ENCODE data around the gene SHISA7.
"Not testable (repeated sequence)": the region's sequence is repeated elsewhere in the genome, so short reads cannot be mapped to it uniquely, and the experiment has no call there.

The SHISA7 gene

GRCh38 chr19:55431183-55431582, 11.9 kb downstream of the SHISA7 start:
- TF ChIP-seq TAF1 (IDR thresholded peaks at IDR 0.05; ENCODE audit: low read depth, low read length): no peak
- FAIRE-seq (no peak), DNase-seq (ENCODE audit: insufficient read length, low spot score) (no peak)

GRCh38 chr19:55426042-55426441, 17.1 kb downstream of the SHISA7 start:
- DNase-seq (ENCODE audit: insufficient read length, low spot score): no peak
- FAIRE-seq: no peak

GRCh38 chr19:55424518-55424917, 18.6 kb downstream of the SHISA7 start:
- DNase-seq (ENCODE audit: insufficient read length, low spot score): no peak
- no peak for TF ChIP-seq POLR2A (IDR thresholded peaks at IDR 0.05; ENCODE audit: low read depth, low read length)
- TF ChIP-seq PAX5 (IDR thresholded peaks at IDR 0.05; ENCODE audit: insufficient read depth, low read length, severe bottlenecking): no peak
- TF ChIP-seq TAF1 (IDR thresholded peaks at IDR 0.05; ENCODE audit: low read depth, low read length): no peak
- no peak for TF ChIP-seq SPI1 (IDR thresholded peaks at IDR 0.05; ENCODE audit: low read depth, low read length)
- TF ChIP-seq POU2F2 (IDR thresholded peaks at IDR 0.05; ENCODE audit: low read depth, low read length): no peak
- no peak for TF ChIP-seq POLR2AphosphoS5 (IDR thresholded peaks at IDR 0.05; ENCODE audit: low read depth, low read length)

More at GRCh38 chr19:55426042-55426441, 17.1 kb downstream of the SHISA7 start:
- TF ChIP-seq POLR2AphosphoS5 (IDR thresholded peaks at IDR 0.05; ENCODE audit: low read depth, low read length) (no peak), POU2F2 (IDR thresholded peaks at IDR 0.05; ENCODE audit: low read depth, low read length) (no peak), SPI1 (IDR thresholded peaks at IDR 0.05; ENCODE audit: low read depth, low read length) (no peak), TAF1 (IDR thresholded peaks at IDR 0.05; ENCODE audit: low read depth, low read length) (no peak), POLR2A (IDR thresholded peaks at IDR 0.05; ENCODE audit: low read depth, low read length) (no peak), PAX5 (IDR thresholded peaks at IDR 0.05; ENCODE audit: insufficient read depth, low read length, severe bottlenecking) (no peak)

GRCh38 chr19:55423225-55424005, 19.7 kb downstream of the SHISA7 start:
- DNase-seq (ENCODE audit: insufficient read length, low spot score): no peak
- no peak for FAIRE-seq

More at GRCh38 chr19:55424518-55424917, 18.6 kb downstream of the SHISA7 start:
- no peak for FAIRE-seq

GRCh38 chr19:55421281-55421680, 21.8 kb downstream of the SHISA7 start:
- FAIRE-seq; DNase-seq (ENCODE audit: insufficient read length, low spot score): not testable (repeated sequence)

More at GRCh38 chr19:55423225-55424005, 19.7 kb downstream of the SHISA7 start:
- TF ChIP-seq POU2F2 (IDR thresholded peaks at IDR 0.05; ENCODE audit: low read depth, low read length) (no peak), POLR2A (IDR thresholded peaks at IDR 0.05; ENCODE audit: low read depth, low read length) (no peak), POLR2AphosphoS5 (IDR thresholded peaks at IDR 0.05; ENCODE audit: low read depth, low read length) (no peak), SPI1 (IDR thresholded peaks at IDR 0.05; ENCODE audit: low read depth, low read length) (no peak), TAF1 (IDR thresholded peaks at IDR 0.05; ENCODE audit: low read depth, low read length) (no peak), PAX5 (IDR thresholded peaks at IDR 0.05; ENCODE audit: insufficient read depth, low read length, severe bottlenecking) (no peak)

GRCh38 chr19:55419624-55420236, 23.4 kb downstream of the SHISA7 start:
- DNase-seq (ENCODE audit: insufficient read length, low spot score) (no peak), FAIRE-seq (no peak)
- no peak for TF ChIP-seq POLR2AphosphoS5 (IDR thresholded peaks at IDR 0.05; ENCODE audit: low read depth, low read length)
- no peak for TF ChIP-seq TAF1 (IDR thresholded peaks at IDR 0.05; ENCODE audit: low read depth, low read length)
- TF ChIP-seq POU2F2 (IDR thresholded peaks at IDR 0.05; ENCODE audit: low read depth, low read length): no peak
- no peak for TF ChIP-seq PAX5 (IDR thresholded peaks at IDR 0.05; ENCODE audit: insufficient read depth, low read length, severe bottlenecking)
- TF ChIP-seq POLR2A (IDR thresholded peaks at IDR 0.05; ENCODE audit: low read depth, low read length): no peak
- TF ChIP-seq SPI1 (IDR thresholded peaks at IDR 0.05; ENCODE audit: low read depth, low read length): no peak

GRCh38 chr19:55419103-55419502, 24.0 kb downstream of the SHISA7 start:
- no peak for FAIRE-seq

GRCh38 chr19:55418185-55418584, 24.9 kb downstream of the SHISA7 start:
- DNase-seq (ENCODE audit: insufficient read length, low spot score) (no peak), FAIRE-seq (peak; percentile 56)
- TF ChIP-seq POU2F2 (IDR thresholded peaks at IDR 0.05; ENCODE audit: low read depth, low read length) (no peak), PAX5 (IDR thresholded peaks at IDR 0.05; ENCODE audit: insufficient read depth, low read length, severe bottlenecking) (no peak), SPI1 (IDR thresholded peaks at IDR 0.05; ENCODE audit: low read depth, low read length) (no peak), POLR2AphosphoS5 (IDR thresholded peaks at IDR 0.05; ENCODE audit: low read depth, low read length) (no peak), POLR2A (IDR thresholded peaks at IDR 0.05; ENCODE audit: low read depth, low read length) (no peak), TAF1 (IDR thresholded peaks at IDR 0.05; ENCODE audit: low read depth, low read length) (no peak)

More at GRCh38 chr19:55419103-55419502, 24.0 kb downstream of the SHISA7 start:
- no peak for DNase-seq (ENCODE audit: insufficient read length, low spot score)
- TF ChIP-seq PAX5 (IDR thresholded peaks at IDR 0.05; ENCODE audit: insufficient read depth, low read length, severe bottlenecking) (no peak), POLR2AphosphoS5 (IDR thresholded peaks at IDR 0.05; ENCODE audit: low read depth, low read length) (no peak), TAF1 (IDR thresholded peaks at IDR 0.05; ENCODE audit: low read depth, low read length) (no peak), POLR2A (IDR thresholded peaks at IDR 0.05; ENCODE audit: low read depth, low read length) (no peak), POU2F2 (IDR thresholded peaks at IDR 0.05; ENCODE audit: low read depth, low read length) (no peak), SPI1 (IDR thresholded peaks at IDR 0.05; ENCODE audit: low read depth, low read length) (no peak)

GRCh38 chr19:55410168-55410567, 32.9 kb downstream of the SHISA7 start:
- TF ChIP-seq POLR2A (IDR thresholded peaks at IDR 0.05; ENCODE audit: low read depth, low read length) (no peak), TAF1 (IDR thresholded peaks at IDR 0.05; ENCODE audit: low read depth, low read length) (no peak), PAX5 (IDR thresholded peaks at IDR 0.05; ENCODE audit: insufficient read depth, low read length, severe bottlenecking) (no peak), SPI1 (IDR thresholded peaks at IDR 0.05; ENCODE audit: low read depth, low read length) (no peak), POU2F2 (IDR thresholded peaks at IDR 0.05; ENCODE audit: low read depth, low read length) (no peak), POLR2AphosphoS5 (IDR thresholded peaks at IDR 0.05; ENCODE audit: low read depth, low read length) (no peak)
- DNase-seq (ENCODE audit: insufficient read length, low spot score): no peak
- FAIRE-seq: no peak

GRCh38 chr19:55409179-55409578, 33.9 kb downstream of the SHISA7 start:
- DNase-seq (ENCODE audit: insufficient read length, low spot score); FAIRE-seq: not testable (repeated sequence)
